ENCODE measurements around the gene SLC6A1.
A peak's percentile ranks its signal among the peaks of the same experiment; 100 is the strongest.

Gene SLC6A1

DNA sequence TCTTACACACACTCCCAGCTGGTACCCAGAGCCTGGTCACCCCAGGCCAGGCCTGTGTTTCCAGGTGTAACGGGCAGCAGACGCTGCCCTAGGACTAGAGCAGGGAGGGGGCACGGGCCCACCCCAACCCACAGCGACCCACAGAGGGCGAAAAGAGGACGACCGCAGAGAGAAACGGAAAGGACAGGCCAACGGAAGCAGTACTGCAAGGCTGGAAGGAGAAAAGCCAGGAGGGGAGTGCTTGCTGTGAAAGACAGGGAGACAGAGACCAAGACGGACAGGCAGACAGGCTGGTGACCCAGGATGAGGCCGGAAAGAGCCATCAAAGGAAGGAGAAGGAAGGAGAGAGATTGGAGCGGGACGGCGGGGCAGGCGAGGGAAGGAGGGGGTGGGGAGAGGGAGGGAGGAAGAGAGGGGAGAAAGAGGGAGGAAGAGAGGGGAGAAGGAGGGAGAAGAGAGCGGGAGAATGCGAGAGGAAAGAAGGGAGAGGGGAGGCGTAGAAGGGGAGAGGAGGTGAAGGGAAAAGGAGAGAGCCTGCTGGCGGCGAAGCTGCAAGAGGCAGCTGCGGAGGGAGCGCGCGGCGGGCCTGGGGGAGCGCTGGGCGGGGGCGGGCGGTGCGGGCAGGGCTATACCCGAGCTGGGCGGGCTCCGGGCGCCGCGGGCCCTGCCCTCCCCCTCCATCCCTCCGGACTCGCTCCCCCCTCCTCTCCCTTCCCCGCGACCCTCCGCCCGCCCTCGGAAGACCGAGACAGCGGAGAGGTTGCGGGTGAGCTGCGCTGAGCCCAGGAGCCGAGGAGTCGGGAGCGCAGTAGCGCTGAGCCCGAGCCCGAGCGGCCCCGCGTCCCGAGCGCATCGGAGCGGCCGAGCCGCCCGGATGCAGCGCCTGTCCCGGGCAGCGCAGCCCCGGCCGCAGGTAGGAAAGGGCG, at the start of gene SLC6A1:
TSS of gene SLC6A1 (plus strand) at position 732 of the 926 bp plus-strand sequence. CDS start 24,464 bp downstream, outside the sequence.
- DNase-seq (ENCODE audit: low spot score) = peak; percentile 62

DNA sequence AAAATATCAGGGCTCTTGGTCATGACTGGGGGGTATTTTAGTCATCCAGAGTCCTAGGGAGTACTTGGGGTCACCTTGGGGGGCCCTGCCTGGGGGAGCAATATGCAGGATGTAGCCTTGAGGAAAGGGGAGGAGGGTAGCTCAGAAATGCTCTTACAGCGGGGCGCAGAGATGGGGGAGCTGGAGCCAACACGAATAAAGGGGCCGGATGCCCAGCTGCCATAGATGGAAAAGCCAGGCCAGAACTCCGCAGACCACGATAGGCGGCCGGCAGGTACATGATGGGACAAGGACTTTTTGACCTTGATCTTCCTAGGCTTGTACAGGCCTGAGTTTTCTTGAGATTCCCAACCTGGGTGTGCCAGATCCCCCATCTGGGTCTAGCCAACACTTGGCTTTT, 47.7 kb upstream of the SLC6A1 start:
- DNase-seq (ENCODE audit: low spot score) = no peak

DNA sequence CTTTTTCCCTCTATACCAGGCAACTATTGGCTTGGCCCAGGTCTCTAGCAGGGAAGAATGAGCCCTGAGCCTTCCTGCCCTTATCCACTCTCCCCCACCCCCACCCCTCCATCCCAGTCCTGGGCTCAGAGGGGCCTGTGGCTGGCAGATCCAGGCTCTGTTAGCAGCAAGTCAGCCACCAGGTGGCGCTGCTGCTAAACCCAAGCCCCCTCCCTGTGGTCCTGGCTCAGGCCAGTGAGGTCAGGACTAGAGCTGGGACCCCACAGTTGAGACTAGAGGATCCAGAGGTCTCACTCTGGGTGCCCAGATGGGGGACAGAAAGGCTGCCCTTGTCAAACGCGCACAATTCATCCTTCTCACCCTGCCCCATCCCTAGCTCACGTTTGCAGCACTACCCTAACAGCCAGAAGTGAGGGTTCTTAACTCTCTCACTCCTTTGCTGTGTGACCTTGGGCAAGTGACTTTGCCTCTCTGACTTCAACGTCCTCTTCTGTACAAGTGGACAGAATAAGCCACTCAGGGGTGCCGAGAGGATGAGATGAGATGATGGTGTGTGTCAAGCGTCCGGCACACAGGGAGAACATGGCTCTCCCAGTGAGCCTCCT, 46.8 kb upstream of the SLC6A1 start:
- DNase-seq (ENCODE audit: low spot score) = peak; percentile 91

DNA sequence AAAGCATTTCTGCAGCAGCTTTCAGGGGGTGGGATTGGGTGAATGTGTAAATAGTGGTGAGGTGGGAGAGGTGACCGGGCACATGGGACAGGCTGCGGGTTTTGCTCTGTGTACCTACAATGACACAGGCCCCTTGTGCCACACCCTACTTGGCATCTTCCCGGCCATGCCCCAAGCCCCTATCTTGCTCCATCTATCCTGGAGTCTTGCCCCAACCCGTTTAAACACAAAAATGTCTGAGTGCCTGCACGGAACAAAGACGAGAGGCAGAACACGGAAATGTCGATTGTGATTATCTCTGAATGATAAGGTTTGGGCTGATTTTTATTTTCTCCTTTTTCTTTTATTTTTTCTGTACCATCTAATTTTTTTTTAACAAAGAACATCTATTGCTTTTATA, 46.0 kb upstream of the SLC6A1 start:
- no peak for DNase-seq (ENCODE audit: low spot score)

DNA sequence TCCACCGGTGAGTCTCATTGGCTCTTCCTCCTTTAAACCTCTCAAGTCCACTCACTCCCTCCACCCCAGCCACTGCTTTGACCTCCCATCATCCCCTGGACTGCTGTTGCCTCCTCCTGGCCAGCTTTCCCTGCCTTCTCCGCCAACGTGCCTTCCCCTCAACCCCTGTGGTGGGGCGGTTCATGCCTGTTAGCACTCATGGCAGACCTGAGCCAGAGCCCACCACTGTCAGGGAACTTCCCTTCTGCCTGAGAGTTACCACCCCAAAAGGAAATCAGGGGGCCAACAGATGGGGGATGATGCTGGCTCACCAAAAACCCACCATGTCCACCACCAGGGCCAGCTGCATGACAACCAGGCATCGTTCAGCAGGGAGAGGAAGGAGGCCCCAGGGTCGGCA, 44.2 kb upstream of the SLC6A1 start:
- no peak for DNase-seq (ENCODE audit: low spot score)

DNA sequence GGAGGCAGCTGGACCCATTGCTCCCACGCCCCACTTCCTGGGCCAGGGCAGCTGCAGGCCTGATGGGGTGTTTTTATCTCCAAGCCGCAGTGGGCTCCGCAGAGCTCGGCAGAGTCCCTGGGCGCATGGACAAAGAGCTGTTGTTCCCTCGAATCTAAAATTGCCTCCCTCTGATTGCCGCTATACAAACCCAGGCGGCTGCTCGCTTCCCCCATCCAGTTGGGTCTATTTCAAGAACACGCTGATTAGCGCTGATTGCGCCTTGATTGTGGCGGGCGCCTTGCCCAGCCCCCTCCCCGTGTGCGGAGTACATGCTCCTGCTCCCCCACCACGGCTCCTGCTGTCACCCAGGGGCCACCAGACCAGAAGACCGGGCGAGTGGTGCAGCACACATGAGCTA, 43.4 kb upstream of the SLC6A1 start:
- no peak for DNase-seq (ENCODE audit: low spot score)

DNA sequence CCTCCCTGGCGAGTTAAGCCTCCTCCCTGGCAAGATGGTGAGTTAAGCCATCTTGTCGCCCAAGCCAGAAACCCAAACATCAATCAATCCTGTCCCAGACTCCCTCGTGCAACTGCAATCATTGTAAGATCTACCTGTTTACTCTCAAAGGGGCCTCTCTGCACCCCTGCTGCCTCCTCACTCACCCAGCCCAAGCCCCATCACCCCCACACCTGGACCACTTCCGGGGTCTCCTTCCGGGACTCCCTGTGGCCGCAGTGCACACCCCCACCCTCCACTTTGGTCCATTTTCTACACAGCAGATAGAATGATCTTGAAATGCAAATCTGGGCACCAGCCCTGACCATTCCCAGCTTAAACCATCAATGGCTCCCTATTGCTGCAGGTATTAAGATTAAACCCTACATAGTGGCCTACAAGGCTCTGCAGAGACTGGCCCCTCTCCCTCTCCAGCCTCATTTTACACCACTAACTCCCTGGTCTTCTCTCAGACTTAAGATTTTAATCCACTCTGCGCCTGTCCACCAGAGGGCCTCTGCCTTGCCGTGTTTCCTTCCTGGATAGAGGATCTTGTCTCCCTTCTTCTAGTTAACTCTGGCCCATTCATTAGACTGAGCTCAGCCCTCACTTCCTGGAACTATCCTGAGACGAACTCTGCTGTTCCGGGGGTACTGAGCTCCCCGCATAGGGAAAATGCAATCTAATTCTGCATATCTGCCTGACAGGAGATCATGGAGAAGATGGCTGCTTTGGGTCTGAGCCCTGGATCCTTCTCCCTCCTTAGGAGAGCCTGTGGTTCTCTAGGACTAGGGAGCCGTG, 41.9 kb upstream of the SLC6A1 start:
- DNase-seq (ENCODE audit: low spot score) = no peak

DNA sequence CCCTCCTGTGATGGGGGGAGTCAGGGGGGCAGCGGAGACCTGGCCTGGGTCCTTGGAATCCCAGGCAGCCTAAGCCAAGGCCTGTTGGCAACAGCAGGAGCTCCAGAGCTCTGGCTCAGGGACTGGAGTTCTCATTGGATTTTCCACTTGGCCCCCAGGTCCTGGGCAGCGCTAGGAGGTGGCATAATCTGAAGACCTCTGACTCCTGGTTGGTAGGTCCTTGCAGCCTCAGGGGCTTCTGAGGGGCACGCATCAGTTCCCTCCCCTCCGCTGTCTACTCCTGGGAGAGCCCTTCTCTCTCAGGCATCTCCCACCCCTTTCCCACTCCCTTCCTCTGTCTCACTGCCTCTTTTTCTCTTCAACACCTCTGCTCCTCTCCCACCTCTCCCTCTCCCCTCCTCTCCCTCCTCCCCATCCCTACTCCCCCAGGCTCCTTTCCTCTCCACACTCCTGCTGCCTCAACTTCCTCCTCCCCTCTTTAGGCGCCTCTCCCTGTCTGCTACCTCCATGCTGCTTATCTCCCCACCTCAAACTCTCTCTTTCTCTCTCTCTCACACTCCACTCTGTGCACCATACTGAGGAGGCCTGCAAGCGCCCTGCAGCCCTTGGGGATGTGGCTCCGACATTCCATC, 41.1 kb upstream of the SLC6A1 start:
- no peak for DNase-seq (ENCODE audit: low spot score)

DNA sequence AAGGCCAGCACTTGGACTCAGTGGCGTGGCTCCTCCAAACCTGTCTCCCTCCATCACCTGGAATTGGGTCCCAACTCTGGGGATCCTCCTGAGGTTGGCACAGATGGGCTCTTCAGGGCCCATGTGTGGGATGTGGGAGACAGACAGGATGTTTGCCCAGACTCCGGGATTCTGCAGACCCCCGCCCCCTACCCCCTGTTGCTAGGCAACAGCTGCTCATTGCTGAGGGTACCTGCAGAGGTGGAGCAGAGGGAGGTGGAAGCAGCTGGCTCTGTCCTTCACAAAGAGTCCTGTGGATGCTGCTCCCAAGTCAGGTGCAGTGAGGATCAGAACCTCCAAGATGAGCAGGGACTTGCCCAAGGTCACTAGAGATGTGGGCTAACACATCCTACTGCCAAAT, 40.0 kb upstream of the SLC6A1 start:
- DNase-seq (ENCODE audit: low spot score) = no peak

DNA sequence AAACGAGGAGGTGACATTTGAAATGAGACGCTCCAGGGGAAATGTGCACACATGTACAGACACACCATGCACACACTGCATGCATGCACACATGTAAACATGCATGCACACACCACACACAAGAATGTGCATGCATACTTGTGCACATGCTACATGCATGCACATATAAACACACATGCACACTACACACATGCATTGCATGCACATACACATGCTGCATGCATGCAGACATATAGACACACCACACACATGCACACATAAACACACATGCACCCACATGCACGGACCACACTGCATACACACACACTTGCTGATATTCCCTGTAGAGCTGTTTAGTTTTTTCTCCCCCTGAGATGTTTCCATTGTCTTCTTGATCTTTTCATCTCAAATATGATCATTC, 37.8 kb upstream of the SLC6A1 start:
- DNase-seq (ENCODE audit: low spot score) = no peak

DNA sequence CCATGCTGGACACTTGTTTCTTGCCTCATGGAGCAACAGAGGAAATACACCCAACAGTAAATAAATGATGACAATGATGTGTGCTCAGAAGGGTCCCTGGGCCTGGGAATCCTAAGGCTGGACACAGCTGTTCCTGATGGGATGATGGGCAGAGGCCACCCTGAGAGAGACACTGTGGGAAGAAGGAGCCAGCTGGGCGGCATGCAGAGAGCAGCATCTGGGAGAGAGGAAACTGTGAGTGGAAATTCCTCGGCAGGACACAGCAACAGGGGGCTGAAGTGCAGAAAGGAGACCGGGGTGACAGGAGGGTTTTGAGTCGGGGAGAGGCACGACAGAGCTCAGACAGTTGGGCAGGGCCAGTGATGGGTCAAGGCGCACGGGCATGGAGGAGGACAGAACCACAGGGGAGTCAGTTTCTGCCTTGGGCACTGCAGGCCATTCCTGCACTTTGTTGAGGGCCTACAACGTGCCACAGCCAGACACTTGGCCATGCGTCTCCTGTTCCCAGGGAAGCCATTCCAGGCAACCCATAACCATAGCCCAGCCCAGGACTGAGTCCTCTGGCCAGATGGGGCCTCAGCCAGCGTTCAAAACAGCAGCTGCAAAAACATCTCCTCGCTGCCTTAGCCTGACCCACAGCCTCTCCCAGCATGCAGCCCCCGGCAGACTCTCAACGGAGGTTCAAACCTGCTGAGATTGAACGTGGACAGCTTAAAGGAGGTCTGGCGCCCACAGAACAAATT, 36.7 kb upstream of the SLC6A1 start:
- DNase-seq (ENCODE audit: low spot score) = no peak

DNA sequence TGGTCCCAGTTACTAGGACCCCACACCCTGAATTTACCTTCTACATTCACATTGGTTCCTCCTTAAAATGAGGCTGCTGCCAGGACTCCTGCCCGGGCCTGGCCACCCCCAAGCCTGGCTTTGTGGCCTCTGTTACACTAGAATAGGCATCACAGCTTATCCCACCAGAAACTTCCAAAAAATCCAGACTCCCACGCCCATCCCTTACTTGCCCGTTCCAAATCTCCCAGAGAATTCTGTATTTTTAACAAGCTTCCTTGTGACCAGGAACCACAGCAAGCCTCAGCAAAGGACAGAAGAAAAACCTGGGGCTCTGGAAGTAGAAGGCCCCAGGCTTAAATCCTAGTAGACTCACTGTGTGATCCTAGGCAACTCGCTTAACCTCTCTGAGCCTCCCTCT, 36.0 kb upstream of the SLC6A1 start:
- no peak for DNase-seq (ENCODE audit: low spot score)

DNA sequence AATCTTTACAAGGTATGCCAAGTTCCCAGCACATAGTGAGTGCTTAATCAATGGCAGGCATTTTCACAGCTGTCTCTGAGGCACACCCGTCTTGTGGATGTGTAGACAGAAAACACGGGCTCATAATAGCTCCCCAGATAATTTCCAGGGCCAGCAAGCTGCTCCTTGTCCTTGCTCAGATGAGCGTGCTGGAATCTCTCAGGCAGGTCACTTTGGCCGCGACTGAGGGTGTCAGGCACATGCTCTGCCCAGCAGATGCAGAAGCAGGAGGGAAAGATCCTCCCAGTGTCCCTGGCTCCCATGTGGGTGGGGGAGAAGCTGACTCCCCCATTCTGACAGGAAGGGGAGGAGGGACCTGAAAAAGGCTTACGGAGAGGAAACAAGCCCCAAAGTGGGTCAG, 35.6 kb upstream of the SLC6A1 start:
- DNase-seq (ENCODE audit: low spot score) = no peak

DNA sequence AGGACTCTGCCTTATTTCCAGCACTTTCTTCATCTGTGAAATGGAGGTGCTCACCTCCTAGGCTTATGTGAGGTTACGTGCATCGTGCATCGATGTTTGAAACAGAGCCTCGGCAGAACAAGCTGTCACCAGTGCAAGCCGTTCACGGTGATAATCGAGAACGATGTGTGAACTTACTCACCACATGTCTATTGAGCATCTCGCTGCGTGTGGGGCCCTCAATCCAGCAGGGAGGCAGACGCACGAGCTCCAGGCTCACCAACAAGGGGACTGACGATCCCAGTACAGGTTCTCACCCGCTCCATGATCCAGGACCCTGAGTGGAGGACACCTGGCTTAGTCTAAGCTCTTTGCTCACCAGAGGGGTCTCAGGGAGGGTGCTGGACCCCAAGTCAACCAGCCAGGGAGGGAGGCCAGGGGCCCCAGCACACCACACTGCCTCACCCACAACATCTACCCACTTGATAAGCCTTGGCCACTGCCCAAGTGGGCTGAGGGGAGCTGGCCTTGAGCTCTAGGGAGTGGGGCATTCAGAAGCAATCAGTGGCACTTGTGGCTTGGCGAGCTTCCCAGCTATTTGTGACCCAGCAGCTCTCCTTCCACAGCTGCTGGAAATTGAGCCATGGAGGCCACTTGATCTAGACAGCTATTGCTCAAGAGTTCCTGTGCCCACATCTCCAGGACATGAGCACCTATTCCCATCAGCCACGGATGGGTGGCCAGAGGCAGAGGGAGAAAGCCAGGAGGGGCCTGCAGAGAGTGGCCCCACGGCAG, 34.4 kb upstream of the SLC6A1 start:
- DNase-seq (ENCODE audit: low spot score) = no peak

DNA sequence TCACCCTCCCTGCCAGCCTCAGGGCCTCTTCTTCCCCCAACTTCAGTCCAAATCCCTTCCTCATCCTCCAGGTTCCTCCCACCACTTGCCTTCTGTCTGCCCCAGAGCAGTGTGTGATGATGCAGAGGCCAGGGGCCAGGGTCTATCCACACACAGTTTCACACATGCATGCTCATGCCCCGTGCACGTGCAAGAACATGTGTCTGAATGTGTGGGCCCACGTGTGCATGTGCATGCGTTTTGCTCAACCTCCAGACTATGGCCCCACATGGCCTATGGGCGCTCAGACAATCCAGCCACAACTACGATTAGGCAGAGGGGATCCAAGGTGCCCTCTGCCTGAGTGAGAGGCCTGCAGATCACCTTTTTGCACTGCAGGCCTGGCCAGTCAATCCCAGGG, 32.3 kb upstream of the SLC6A1 start:
- DNase-seq (ENCODE audit: low spot score) = no peak

DNA sequence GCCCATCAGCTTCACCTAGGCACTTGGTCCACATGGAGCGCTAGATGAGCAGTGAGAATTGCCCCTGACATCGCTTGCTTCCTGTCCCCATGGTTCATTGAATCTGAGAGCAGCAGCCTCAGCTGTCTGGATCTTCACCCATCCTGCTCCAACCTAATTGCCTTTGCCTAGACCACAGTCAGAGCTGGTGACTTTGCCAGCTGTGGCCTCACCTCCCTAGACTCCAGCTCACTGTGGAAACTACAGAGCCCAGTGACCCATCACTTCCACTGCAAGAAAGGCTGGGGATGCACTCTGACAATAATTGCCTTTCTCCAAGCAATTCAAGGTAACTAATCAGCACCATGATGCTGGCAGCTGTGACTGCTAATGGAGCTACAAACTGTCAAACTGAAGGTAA, 30.6 kb upstream of the SLC6A1 start:
- no peak for DNase-seq (ENCODE audit: low spot score)

DNA sequence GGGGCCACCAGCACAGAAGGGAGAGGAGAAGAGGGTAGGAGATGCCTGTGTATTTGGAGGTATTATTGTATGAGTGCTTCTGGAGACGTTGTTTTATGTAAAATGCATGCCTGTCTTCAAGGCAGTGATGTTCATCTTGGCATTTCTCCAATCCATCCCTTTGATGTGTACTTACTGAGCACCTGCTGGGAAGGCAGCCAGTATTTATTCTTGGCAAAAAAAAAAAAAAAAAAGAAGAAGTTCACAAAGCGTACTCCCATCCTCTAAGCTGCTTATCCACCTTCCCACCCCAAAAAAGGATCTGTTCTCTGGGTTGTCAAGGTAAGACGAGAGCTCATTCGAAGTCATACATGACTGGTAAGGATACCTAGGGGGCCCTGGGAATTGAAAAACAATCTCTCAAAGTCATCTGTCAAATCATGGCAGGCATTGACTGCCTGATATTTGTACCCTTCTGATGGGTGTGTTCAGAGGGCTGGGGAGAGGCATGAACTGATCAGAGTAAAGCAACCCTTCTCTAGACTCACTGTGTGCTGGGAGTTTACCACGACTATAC, 30.0 kb upstream of the SLC6A1 start:
- DNase-seq (ENCODE audit: low spot score) = no peak

DNA sequence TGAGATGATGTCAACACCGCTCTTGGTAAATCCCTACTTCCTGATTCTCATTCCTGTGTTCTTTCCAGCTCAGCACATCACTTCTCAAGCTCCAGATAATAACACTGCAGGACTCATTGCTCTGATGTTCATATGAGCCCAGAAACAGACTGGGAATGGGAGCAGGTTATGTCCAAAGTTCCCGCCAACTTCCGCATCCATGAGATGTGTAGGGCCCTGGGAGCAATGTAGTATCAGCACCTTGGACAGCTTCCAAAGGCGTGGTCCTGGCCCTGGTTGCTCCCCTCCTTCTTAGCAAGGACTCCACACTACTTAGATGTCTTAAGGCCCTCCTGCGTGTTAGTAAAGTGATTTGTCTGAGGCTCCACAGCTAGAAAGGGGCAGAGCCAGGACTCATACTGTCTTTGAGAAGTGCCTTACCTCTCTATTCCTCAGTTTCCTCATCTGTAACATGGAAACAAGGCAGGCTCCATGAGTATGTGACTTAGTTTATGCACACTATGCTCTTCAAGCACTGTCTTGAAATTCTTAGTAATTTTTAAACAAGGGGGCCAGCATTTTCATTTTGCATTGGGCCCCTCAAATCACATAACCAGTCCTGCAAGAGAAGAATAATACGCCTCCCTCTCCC, 27.9 kb upstream of the SLC6A1 start:
- peak; percentile 73 for DNase-seq (ENCODE audit: low spot score)

DNA sequence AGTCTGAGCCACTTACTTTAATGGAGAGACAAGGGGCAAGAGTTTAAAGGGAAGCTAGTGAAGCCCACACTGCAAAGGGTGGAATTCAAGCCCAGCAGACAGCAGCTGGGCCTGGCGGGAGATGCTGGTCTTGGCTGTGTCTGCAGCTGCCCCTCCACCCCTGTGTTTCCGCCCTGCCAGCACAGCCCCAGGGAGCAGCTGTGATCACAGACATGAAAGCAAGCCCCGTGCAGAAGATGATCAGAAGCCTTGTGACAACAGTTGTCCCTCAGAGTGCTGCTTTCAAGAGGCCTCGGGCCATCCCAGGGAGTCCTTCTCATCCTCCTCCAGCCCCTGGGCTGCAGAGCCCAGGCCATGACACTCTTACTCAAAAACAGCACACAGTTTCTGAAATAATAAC, 24.1 kb upstream of the SLC6A1 start:
- DNase-seq (ENCODE audit: low spot score) = peak; percentile 57

All from ecto neural progenitor cell (in vitro differentiated cells).